Measurements from ENCODE around the gene CRX.
A peak's percentile ranks its signal among the peaks of the same experiment; 100 is the strongest.
"Not testable (repeated sequence)": the region's sequence is repeated elsewhere in the genome, so short reads cannot be mapped to it uniquely, and the experiment has no call there.

The CRX gene

DNA sequence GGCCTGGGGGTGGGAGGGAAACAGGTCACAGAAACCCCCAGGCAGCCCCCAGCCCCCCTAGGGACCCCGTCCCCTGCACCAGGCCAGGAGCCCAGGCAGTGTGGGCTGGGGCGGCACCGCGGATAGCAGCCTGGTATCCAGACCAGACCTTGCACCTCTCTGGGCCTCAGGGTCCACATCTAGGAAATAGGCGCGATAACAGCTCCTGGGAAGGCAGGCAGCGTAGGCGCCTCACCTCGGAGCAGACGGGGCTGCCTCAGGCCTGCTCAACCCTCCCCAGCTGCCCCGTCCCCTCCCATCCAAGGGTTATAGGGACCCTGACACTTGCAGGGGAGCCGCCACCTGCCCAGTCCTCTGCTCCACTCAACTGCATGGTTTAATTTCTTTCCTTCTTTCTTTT is 18.1 kb upstream of the CRX start:
- DNase-seq (ENCODE audit: low read depth in 3 of 3), result not testable (repeated sequence)

DNA sequence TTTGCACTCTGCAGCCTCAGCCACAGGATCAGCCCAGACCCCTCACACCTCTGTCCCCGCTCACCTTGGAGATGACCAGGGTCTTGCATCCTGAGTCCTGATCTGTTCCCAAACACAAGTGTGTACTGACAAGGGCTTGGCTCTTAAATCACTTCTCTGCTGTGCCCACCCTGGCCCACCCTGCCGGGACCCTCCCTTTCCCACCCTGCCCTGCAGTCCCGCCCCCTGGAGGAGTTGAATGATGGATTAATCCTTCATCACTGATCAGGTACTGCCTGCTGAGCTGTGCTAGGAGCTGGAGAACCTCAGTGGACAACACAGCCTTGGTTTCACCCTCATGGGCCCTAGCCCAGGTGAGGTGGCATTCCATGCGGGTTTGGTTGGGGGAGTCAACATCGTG is 17.3 kb upstream of the CRX start, which contains the start of gene TPRX1:
Gene TPRX1 (minus strand): TSS at position 101 of the 400 bp plus-strand sequence. CDS start 12 bp downstream, at position 89.
- DNase-seq (ENCODE audit: low read depth in 3 of 3), result not testable (repeated sequence)

DNA sequence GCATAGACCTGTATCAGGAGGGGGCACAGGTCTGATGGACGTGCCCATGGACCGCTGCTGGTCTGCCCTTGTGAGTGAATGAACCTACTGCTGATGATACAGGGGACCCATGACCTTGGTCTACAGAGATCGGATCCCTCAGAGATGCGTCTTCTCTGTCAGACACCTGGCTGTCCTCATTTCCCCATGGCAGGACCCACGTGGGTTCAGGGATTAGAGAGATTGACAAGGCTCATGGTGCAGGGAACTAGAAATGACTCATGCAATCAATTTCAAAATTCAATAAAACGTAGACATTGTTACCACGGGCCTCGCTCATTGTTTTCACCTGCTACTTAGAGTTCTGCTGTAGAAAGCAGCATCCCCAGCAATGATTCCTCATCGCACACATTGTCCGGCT is 16.4 kb upstream of the CRX start:
- DNase-seq (ENCODE audit: low read depth in 3 of 3), result no peak

DNA sequence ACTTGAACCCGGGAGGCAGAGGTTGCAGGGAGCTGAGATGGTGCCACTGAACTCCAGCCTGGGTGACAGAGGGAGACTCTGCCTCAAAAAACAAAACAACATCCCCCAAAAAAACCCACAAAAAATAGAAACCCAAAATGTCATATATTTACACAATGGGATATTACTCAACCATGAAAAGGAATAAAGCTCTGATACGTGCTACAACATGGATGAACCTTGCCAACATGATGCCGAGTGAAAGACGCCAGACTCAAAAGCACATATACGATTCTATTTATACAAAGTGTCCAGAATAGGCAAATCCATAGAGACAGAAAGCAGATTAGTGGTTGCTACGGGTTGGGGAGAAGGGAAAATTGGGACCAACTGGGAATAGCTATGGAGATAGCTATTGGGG is 15.3 kb upstream of the CRX start:
- DNase-seq (ENCODE audit: low read depth in 3 of 3), result no peak

DNA sequence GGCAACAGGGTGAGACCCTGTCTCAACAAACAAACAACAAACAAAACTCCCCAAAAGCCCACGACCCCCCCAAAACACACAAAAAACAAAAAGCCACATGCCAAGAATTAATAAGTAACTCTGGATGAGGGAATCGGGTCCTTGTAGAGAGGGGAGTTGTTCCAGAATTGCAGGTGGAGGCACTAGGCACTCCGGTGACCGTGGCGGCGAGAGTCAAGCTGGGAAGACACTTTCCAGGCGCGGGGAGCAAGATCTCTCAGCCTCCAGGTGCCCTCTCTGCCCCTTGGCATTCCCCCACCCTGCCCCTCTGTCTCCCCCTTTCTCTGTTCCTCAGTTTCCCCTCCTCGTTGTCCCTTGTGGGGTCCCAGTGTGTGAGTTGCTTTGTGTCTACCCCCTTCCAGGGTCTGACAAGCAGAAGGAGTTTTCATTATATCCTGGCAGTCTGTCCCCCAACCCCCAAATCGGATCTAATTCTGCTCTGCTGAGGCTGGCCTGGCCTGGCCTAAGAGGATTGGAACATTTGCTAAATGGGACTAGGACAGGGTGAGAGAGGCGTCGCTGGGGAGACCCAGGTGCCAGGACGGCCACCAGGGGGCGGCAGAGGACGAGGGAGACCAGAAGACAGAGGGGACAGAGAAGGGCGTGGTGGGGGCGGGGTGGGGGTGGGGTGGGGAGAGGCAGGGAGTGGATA is 8.3 kb upstream of the CRX start:
- peak; percentile 50 to 72 (median 54) for DNase-seq (ENCODE audit: low read depth in 3 of 3)

DNA sequence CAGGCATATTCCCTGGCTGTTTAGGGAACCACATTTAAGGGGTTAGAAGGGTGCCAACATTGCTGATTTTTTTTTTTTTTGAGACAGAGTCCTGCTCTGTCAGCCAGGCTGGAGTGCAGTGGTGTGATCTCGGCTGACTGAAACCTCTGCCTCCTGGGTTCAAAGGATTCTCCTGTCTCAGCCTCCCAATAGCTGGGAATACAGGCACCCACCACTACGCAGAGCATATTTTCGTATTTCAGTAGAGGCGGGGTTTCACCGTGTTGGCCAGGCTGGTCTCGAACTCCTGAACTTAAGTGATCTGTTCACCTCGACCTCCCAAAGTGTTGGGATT is 7.8 kb upstream of the CRX start:
- DNase-seq (ENCODE audit: low read depth in 3 of 3), result no peak

DNA sequence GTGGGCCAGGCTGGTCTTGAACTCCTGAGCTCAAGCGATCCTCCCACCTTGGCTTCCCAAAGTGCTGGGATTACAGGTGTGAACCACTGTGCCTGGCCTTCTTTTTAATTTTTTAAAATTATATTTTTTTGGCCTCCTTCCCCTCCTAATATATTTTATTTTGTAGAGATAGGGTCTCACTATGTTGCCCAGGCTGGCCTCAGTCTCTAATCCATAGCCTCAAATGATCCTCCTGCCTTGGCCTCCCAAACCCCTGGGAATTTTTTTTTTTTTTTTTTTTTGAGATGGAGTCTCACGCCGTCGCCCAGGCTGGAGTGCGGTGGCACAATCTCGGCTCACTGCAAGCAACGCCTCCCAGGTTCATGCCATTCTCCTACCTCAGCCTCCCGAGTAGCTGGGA is 5.5 kb upstream of the CRX start:
- DNase-seq (ENCODE audit: low read depth in 3 of 3), result not testable (repeated sequence)

DNA sequence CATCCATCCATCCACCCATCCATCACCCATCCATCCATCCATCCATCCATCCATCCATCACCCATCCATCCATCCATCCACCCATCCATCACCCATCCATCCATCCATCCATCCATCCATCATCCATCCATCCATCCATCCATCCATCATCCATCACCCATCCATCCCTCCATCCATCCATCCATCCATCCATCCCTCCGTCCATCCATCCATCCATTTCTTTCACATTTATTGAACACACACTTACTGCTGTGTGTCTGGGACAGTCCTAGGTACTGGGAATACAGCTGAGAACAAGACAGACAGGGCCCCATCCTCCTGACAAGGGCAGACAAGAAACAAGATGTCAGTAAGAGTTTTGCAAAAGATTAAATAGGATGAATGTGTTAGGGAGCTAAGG is 3.5 kb upstream of the CRX start:
- DNase-seq (ENCODE audit: low read depth in 3 of 3), result not testable (repeated sequence)

DNA sequence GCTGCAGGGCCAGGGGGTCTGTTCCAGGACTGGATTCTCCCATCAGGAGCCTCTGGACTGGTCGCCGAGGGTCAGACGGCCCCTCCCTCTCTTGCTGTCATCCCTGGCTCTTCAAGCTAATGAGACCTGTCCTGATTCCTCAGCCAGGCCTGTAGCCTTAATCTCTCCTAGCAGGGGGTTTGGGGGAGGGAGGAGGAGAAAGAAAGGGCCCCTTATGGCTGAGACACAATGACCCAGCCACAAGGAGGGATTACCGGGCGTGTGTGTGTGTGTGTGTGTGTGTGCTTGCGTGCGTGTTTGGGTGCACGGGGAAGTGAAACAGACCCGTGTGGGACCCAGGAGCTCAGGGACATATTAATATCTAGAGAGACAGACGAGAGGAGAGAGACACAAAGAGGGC is 1.9 kb upstream of the CRX start:
- no peak for DNase-seq (ENCODE audit: low read depth in 3 of 3)

DNA sequence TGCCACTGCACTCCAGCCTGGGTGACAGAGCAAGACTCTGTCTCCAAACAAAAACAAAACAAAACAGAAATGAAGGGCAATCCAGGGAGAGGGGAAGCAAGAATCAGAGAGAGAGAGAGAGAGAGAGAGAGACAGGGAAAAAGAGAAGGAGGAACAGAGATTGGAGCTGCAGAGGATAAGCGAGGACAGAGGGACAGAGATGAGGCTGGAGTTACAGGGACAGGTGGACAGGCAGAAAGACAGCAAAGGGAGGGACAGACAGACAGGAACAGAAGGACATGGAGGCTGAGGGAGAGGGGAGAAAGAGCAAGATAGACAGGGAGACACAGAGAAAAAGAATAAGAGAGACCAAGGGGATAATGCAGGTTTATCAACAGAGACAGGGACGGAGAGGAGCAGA is 1.3 kb upstream of the CRX start:
- DNase-seq (ENCODE audit: low read depth in 3 of 3), result no peak

DNA sequence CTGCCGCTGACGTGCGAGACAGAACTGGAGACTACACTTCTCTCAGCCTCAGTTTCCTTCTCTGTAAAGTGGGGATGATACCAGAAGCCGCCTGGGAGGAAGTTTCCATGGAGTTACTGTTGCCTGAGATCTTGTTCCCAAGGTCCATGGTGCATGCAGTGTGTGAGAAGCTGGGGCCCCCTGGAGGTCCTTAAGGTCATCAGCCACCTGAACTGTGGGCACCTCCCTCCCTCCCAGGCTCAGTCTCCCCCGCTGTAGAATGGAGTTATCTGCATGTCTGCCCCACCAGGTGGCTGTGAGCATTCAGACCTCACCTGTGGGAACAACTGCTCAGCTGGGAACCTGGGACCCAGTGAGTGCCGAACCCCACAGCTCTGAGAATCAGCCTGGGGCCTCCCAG is 2.7 kb downstream of the CRX start:
- no peak for DNase-seq (ENCODE audit: low read depth in 3 of 3)

DNA sequence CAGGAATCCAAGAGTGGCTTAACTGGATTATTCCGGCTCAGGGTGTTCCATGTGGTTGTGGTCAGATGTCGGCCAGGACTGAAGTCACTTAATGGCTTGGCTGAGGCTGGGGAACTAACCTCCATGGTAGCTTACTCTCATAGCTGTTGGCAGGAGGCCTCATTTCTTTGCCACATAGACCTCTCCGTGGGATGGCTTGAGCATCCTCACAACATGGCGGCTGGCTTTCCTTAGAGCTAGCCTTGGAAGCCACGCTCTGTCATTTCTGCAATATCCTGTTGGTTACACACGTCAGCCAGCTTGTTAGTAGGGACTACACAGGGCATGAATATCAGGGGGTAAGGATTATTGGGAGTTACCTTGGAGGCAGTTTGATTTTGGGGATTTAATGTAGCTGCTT is 5.1 kb downstream of the CRX start:
- no peak for DNase-seq (ENCODE audit: low read depth in 3 of 3)

DNA sequence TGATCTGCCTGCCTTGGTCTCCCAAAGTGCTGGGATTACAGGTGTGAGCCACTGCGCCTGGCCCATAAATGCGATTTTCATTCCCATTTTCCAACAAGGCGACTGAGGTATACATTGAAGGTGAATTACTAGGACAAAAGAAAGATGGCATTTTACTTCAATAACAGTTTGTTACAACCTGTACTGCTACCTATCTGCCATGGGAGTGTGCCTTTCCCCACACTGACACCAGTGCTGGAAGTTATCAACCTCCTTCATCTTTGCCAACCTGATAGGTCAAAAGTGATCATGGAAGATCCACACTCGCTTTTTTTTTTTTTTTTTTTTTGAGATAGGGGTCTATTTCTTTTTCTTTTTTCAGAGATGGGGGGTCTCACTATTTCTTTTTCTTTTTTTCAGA is 11.0 kb downstream of the CRX start:
- DNase-seq (ENCODE audit: low read depth in 3 of 3), result no peak

DNA sequence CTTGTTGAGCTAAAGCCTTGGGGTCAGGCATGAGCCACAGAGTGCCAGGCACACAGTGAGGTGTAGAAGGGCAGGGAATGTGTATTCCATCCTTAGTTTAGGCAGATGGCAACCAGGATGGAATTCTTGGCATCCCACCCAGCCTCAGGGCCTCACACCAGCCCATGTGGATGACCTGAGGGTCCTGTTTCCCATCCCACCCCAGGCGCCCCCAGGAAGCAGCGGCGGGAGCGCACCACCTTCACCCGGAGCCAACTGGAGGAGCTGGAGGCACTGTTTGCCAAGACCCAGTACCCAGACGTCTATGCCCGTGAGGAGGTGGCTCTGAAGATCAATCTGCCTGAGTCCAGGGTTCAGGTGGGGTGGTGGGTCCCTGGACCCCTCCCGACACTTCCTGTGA is 14.3 kb downstream of the CRX start:
- no peak for DNase-seq (ENCODE audit: low read depth in 3 of 3)

DNA sequence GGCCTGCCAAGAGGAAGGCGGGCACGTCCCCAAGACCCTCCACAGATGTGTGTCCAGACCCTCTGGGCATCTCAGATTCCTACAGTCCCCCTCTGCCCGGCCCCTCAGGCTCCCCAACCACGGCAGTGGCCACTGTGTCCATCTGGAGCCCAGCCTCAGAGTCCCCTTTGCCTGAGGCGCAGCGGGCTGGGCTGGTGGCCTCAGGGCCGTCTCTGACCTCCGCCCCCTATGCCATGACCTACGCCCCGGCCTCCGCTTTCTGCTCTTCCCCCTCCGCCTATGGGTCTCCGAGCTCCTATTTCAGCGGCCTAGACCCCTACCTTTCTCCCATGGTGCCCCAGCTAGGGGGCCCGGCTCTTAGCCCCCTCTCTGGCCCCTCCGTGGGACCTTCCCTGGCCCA is 17.7 kb downstream of the CRX start:
- no peak for DNase-seq (ENCODE audit: low read depth in 3 of 3)

DNA sequence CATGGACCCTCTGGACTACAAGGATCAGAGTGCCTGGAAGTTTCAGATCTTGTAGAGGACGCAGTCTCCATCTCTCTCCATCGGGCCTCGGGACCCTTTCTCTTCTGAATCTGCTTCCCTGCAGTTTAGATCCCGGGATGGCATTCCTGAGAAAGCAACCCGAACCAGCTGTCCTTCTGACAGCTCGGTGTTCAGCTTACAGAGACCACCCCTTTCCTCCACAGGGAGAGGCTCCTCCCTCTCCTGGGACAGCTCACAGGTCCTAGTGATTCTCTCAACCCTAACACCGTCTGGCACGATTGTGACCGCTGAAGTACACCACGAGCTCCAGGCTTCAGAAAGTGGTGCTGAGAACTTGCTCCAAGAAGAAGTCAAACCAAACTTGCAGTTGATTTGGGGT is 18.2 kb downstream of the CRX start:
- no peak for DNase-seq (ENCODE audit: low read depth in 3 of 3)

DNA sequence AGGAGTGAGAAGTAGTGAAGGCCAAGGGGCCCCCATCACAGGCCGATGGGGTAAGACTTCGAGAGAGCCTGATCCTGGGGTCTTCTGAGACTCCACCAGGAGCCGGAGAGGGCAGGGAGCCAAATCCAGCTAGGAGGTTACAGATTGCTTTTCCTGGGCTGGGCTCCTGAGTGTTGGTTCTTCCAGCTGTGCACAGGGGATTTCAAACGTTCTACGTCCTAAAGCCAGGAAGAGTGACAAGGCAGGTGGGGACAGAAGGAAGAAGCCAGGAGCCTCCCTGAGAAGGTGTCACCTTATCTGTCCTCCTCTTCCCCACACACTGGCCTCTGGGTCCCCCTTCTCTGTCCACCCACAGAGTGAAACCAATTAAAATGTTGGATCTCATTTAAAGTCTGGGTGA is 21.2 kb downstream of the CRX start:
- no peak for DNase-seq (ENCODE audit: low read depth in 3 of 3)

DNA sequence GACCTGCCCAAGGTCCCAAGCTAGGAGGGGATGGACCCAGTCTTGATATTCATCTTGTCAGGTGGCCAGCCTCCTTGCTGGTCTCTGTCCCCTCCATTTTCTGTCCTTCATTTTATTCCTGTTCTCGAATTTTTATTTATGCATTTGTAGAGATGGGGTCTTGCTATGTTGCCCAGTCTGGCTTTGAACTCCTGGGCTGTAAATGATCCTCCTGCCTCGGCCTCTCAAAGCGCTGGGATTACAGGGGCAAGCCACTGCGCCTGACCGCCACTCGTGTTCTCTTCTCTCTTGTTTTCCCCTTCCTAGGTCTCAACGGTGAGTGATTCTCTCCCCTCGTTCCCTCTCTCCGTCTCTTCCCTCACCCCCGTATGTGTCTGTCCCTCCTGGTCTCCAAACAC is 26.7 kb downstream of the CRX start:
- DNase-seq (ENCODE audit: low read depth in 3 of 3), result no peak

DNA sequence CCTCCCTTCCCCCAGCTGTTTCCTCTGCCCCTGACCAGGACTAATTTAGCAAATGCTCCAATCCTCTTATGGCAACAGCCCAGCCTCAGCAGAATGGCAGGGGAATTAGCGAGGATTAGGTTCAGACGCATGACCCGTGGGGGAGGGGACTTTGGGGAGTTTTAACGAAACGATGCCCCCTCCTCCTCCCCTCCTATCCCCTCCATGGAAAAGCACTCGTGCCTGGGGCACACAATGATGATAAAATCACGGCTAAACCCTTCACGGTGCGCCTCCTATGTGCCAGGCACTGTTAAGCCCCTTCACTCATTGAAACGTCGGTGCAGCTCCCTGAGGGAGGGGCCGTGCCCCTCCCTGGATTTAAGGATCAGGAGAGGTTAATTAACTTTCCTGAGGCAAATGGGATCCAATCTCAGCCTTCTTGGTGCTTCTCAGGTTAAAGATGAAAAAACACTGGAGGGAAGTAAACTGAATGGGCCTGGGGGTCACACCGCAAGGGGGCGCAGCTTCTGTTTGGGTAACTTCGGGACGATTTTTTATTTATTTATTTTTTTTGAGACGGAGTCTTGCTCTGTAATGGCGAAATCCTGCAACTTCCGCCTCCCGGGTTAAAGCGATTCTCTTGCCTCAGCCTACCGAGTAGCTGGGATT is 27.2 kb downstream of the CRX start:
- DNase-seq (ENCODE audit: low read depth in 3 of 3), result no peak

DNA sequence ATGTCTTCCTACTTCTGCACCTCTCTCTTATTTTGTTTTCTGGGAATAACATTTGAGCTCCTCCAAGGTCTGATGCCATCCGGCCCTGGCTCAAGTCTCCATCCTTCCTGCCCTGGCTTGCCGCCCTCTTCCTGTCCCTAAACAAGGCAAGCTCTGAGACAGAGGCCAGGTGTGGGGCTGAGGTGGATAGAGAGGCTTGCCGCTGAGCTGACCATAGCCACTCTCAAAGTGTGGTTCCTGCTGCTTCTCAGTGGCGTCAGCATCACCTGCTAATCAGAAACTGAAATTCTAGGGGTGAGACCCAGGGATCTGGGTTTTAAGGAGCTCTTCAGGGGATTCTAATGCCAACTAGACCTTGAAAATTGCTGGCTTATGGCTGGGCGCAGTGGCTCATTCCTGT is 31.3 kb downstream of the CRX start:
- DNase-seq (ENCODE audit: low read depth in 3 of 3), result no peak

DNA sequence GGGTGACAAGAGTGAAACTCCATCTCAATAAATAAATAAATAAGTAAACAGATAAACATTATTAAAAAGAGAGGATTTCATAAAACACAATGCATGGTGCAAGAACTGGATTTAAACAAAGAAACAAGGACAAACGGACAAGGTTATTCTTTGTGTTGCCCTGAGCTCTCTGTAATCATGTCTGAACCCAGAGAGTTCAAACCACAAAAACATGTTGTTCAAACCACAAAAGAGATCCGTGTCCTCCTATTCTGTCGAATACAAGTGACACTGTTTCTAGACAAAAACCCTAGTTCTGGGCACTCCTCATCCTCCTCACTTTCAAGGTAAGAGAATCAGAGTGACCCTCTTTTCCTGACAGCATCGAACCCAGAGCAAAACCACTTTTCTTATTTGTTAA is 32.7 kb downstream of the CRX start:
- DNase-seq (ENCODE audit: low read depth in 3 of 3), result no peak

DNA sequence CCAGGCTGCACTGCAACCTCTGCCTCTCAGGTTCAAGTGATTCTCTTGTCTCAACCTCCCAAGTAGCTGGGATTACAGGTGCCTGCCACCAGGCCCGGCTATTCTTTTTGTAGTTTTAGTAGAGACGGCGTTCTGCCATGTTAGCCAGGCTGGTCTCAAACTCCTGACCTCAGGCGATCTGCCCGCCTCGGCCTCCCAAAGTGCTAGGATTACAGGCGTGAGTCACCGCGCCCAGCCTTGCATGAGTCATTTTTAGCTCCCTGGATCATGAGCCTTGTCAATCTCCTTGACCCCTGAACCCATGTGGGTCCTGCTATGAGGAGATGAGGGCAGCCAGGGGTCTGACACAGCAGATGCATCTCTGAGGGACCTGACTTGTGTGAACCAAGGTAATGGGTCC is 36.5 kb downstream of the CRX start:
- DNase-seq (ENCODE audit: low read depth in 3 of 3), result not testable (repeated sequence)

DNA sequence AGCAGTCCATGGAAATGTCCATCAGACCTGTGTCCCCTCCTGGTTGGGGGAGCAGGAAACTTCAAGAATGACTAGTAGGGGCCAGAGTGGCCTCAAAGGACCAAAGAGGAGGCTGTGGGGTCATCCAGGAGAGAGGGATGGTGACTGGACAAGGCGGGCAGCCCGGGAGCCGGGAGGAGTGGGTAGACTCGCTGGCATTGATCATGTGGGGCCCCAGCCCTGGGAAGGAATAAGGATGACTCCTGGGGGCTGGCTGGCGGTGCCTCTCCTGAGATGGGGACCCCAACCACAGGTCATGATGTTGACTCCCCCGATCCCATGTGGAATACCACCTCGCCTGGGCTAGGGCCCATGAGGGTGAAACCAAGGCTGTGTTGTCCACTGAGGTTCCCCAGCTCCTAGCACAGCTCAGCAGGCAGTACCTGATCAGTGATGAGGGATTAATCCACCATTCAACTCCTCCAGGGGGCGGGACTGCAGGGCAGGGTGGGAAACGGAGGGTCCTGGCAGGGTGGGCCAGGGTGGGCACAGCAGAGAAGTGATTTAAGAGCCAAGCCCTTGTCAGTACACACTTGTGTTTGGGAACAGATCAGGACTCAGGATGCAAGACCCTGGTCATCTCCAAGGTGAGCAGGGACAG is 37.0 kb downstream of the CRX start, which contains the start of gene TPRX2:
Gene TPRX2 (plus strand): TSS at position 590 of the 640 bp plus-strand sequence. CDS start 12 bp downstream, at position 602.
- DNase-seq (ENCODE audit: low read depth in 3 of 3), result not testable (repeated sequence)
